PC-9 (cell line): ENCODE data around the gene DNAH11. TPM values are rescaled to one million over a fixed set of nuclear protein-coding genes. Genes with fewer than 3 reads are reported as not detected.

Experiments
- BruUV-seq: library from RNA; stranded (reverse); fragments of 400-500 nt; replicated peaks from 2 replicates; lab custom pipeline; 2021; lab: Mats Ljungman, UMichigan
- CTCF ChIA-PET: fragments of 300-600 bp; sonication (Branson Sonifier 250); formaldehyde crosslinking; loops from one replicate; lab custom pipeline; 2022; ENCODE audit warnings: antibody characterized with exemption; lab: Charles Lee
- POLR2A ChIA-PET: fragments of 300-600 bp; sonication (Branson Sonifier 250); formaldehyde crosslinking; loops from one replicate; lab custom pipeline; 2022; ENCODE audit warnings: antibody characterized with exemption; ENCODE audit not compliant: unreplicated experiment; lab: Charles Lee
- DNase-seq, 2 experiments: peaks; one replicate each; pipeline versions ENCODE4 v3.0.0 to v3.0.0-alpha.2; 2015 to 2022; ENCODE audit warnings: mixed read lengths in 1 of 2
- H2AFZ ChIP-seq: fragments of 200-600 bp; sonication (generic); 2 replicates; pipeline ENCODE4 v1.8.1; 2017; ENCODE audit warnings: antibody characterized with exemption
- H3F3A ChIP-seq: fragments of 200-600 bp; sonication (generic); 2 replicates; pipeline ENCODE4 v1.8.1; 2017; ENCODE audit warnings: antibody characterized with exemption, mild to moderate bottlenecking, low read depth; ENCODE audit not compliant: insufficient read depth
- H3K27ac ChIP-seq: fragments of 200-600 bp; sonication (generic); 2 replicates; pipeline ENCODE4 v1.6.1; 2016; ENCODE audit warnings: mixed run types
- H3K27me3 ChIP-seq: fragments of 200-600 bp; sonication (generic); 2 replicates; pipeline ENCODE4 v1.6.1; 2016; ENCODE audit warnings: low read depth, mixed run types; ENCODE audit not compliant: insufficient read depth
- H3K36me3 ChIP-seq: fragments of 200-600 bp; sonication (generic); 2 replicates; pipeline ENCODE4 v1.6.1; 2016; ENCODE audit warnings: low read depth, mixed run types
- H3K4me1 ChIP-seq: fragments of 200-600 bp; sonication (generic); replicated peaks from 2 replicates; pipeline ENCODE4 v1.6.1; 2016; ENCODE audit warnings: mixed run types; ENCODE audit not compliant: insufficient read depth
- H3K4me2 ChIP-seq: fragments of 200-600 bp; sonication (generic); 2 replicates; pipeline ENCODE4 v1.6.1; 2017; ENCODE audit warnings: mixed run types
- H3K4me3 ChIP-seq: fragments of 200-600 bp; sonication (generic); 2 replicates; pipeline ENCODE4 v1.6.1; 2016; ENCODE audit warnings: mixed run types
- H3K79me2 ChIP-seq: fragments of 200-600 bp; sonication (generic); 2 replicates; pipeline ENCODE4 v1.6.1; 2017; ENCODE audit warnings: low read depth, mixed run types
- H3K9me2 ChIP-seq: fragments of 200-600 bp; sonication (generic); 2 replicates; pipeline ENCODE4 v1.8.1; 2017; ENCODE audit warnings: mild to moderate bottlenecking; ENCODE audit not compliant: insufficient read depth
- H3K9me3 ChIP-seq: fragments of 200-600 bp; sonication (generic); 2 replicates; pipeline ENCODE4 v1.8.1; 2016; ENCODE audit warnings: low read depth; ENCODE audit not compliant: insufficient read depth
- H4K20me1 ChIP-seq: fragments of 200-600 bp; sonication (generic); 2 replicates; pipeline ENCODE4 v1.8.1; 2017; ENCODE audit not compliant: insufficient read depth
- EZH2 ChIP-seq: fragments of 200-600 bp; sonication (generic); IDR thresholded peaks from 2 replicates; pipeline ENCODE4 v1.8.0; 2017; ENCODE audit warnings: antibody characterized with exemption, low read depth
- intact Hi-C: fragments of 100-400 bp; cut with micrococcal nuclease; formaldehyde crosslinking; loops from one replicate; pipeline ENCODE4 v1.10.0; 2022; ENCODE audit not compliant: unreplicated experiment
- total RNA-seq: library from RNA; stranded (reverse); gene quantifications from 2 replicates; pipeline ENCODE4 v1.2.3, GENCODE V29; 2021
- TF ChIP-seq, protein P1 (sequence below): fragments of 200-600 bp; sonication (generic); conservative IDR thresholded peaks from 2 replicates; pipeline ENCODE4 v1.6.1; 2017; ENCODE audit warnings: mixed run types, antibody characterized with exemption, mild to moderate bottlenecking, moderate library complexity

The DNAH11 gene
- total RNA-seq, 1 experiment from 2014 or later, result not detected

DNA sequence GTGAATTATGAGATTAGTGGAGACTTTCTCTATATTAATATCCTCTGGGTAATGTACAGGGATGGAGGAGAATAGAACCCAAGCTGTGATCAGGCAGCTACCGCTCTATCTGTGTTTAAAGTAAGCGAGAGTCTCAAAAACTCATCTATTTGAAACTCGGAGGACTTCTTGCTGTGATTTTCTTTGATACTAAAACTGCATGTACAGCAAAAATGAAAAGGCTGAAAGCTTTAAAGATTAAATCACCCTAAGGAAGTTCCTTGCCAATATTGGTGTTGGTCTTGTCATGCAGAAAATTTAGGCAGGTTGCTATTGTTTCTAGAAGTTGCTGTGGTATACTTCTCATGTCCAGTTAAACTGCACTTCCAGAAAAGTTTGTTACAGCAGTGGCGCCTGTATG lies 110.8 kb downstream of the DNAH11 start:
- Histone ChIP-seq H3K36me3 (no peaks in the 10 kb centered on the region), H3K27me3 (no peaks in the 10 kb centered on the region; the same call in 1 of the 2 replicates), H3K79me2 (no peaks in the 10 kb centered on the region), H3K4me2 (no peak overlapping the region), H2AFZ (no peak overlapping the region), H4K20me1 (no peaks in the 10 kb centered on the region), H3K9me3 (no peaks in the 10 kb centered on the region), H3F3A (no peaks in the 10 kb centered on the region), H3K9me2 (no peaks in the 10 kb centered on the region), H3K27ac (no peak overlapping the region), H3K4me3 (no peak overlapping the region), H3K4me1 (no peaks in the 10 kb centered on the region)
- intact Hi-C loops, result no loop called here
- ChIA-PET CTCF (no interaction called here), POLR2A (no interaction called here)
- no peak for DNase-seq
- BruUV-seq, result no TSS peak
- TF ChIP-seq EZH2, result no peak
- TF ChIP-seq, protein P1, sequence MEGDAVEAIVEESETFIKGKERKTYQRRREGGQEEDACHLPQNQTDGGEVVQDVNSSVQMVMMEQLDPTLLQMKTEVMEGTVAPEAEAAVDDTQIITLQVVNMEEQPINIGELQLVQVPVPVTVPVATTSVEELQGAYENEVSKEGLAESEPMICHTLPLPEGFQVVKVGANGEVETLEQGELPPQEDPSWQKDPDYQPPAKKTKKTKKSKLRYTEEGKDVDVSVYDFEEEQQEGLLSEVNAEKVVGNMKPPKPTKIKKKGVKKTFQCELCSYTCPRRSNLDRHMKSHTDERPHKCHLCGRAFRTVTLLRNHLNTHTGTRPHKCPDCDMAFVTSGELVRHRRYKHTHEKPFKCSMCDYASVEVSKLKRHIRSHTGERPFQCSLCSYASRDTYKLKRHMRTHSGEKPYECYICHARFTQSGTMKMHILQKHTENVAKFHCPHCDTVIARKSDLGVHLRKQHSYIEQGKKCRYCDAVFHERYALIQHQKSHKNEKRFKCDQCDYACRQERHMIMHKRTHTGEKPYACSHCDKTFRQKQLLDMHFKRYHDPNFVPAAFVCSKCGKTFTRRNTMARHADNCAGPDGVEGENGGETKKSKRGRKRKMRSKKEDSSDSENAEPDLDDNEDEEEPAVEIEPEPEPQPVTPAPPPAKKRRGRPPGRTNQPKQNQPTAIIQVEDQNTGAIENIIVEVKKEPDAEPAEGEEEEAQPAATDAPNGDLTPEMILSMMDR, result no peak

DNA sequence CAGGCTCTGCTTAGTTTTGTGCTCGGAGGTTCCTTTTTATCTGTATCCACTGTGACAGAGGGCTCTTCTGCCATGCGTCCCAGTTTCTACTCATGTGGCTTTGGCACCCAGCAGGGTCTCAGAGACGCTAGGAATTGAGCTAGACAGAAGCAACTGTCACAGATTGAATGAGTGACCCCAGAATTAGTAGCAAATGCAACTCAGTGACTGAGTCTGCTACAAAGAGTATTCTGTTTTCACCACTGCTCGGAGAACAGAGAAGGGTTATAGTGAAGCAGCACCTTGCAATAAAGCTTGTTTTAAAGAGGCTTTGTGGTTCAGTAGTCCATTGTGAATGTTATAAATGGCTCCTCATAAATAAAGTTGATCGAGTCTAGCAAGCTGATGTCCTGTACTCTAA lies 113.2 kb downstream of the DNAH11 start:
- no peak overlapping the region for H3K4me2 ChIP-seq
- H3F3A ChIP-seq, result no peaks in the 10 kb centered on the region
- intact Hi-C loops, result no loop called here
- H3K27me3 ChIP-seq, result no peaks in the 10 kb centered on the region; the same call in 1 of the 2 replicates
- no peak for DNase-seq
- no peak overlapping the region for H2AFZ ChIP-seq
- no peaks in the 10 kb centered on the region; the same call in none of the 2 replicates for H3K9me2 ChIP-seq
- CTCF ChIA-PET, result no interaction called here
- H3K36me3 ChIP-seq, result no peaks in the 10 kb centered on the region
- POLR2A ChIA-PET, result no interaction called here
- H3K4me3 ChIP-seq, result no peak overlapping the region
- H3K9me3 ChIP-seq, result peaks cover 3% of the 10 kb centered on the region; the same call in 1 of the 2 replicates
- no TSS peak for BruUV-seq
- H3K27ac ChIP-seq, result no peak overlapping the region
- no peaks in the 10 kb centered on the region for H3K79me2 ChIP-seq
- H4K20me1 ChIP-seq, result no peaks in the 10 kb centered on the region
- no peaks in the 10 kb centered on the region for H3K4me1 ChIP-seq
- TF ChIP-seq, protein P1, result no peak
- TF ChIP-seq EZH2, result no peak

DNA sequence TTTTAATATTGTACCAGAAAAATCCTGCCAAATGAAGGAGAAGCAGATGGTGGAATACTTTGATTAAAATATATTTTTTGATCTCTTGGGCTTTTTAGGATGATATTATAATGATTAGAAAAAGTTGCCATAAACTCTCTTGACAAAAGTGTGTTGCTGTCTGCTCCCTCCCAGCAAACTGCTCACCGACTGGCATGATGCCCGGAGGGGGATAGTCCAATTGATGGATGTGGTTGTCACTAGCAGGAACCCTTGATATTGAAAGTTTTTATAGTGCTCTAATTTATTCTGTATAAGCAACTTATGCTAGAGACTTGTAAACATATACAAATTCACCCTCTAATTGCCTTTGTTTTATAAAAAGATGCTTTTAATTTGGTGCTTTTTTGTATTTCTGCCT lies 114.0 kb downstream of the DNAH11 start:
- CTCF ChIA-PET, result no interaction called here
- no peaks in the 10 kb centered on the region; the same call in none of the 2 replicates for H3K9me2 ChIP-seq
- no peak overlapping the region for H2AFZ ChIP-seq
- BruUV-seq, result no TSS peak
- no peak for DNase-seq
- no peaks in the 10 kb centered on the region for H3K79me2 ChIP-seq
- no peaks in the 10 kb centered on the region for H3F3A ChIP-seq
- no peak overlapping the region for H3K27ac ChIP-seq
- H3K4me1 ChIP-seq, result no peaks in the 10 kb centered on the region
- TF ChIP-seq EZH2, result no peak
- TF ChIP-seq, protein P1, result no peak
- no peaks in the 10 kb centered on the region for H3K36me3 ChIP-seq
- no peaks in the 10 kb centered on the region; the same call in 1 of the 2 replicates for H3K27me3 ChIP-seq
- POLR2A ChIA-PET, result no interaction called here
- no peak overlapping the region for H3K4me3 ChIP-seq
- H3K4me2 ChIP-seq, result no peak overlapping the region
- intact Hi-C loops, result no loop called here
- peaks cover 8% of the 10 kb centered on the region; the same call in 1 of the 2 replicates for H3K9me3 ChIP-seq
- H4K20me1 ChIP-seq, result no peaks in the 10 kb centered on the region
